ENCODE results near the gene EDEM2.

- TF ChIP-seq, protein P1, sequence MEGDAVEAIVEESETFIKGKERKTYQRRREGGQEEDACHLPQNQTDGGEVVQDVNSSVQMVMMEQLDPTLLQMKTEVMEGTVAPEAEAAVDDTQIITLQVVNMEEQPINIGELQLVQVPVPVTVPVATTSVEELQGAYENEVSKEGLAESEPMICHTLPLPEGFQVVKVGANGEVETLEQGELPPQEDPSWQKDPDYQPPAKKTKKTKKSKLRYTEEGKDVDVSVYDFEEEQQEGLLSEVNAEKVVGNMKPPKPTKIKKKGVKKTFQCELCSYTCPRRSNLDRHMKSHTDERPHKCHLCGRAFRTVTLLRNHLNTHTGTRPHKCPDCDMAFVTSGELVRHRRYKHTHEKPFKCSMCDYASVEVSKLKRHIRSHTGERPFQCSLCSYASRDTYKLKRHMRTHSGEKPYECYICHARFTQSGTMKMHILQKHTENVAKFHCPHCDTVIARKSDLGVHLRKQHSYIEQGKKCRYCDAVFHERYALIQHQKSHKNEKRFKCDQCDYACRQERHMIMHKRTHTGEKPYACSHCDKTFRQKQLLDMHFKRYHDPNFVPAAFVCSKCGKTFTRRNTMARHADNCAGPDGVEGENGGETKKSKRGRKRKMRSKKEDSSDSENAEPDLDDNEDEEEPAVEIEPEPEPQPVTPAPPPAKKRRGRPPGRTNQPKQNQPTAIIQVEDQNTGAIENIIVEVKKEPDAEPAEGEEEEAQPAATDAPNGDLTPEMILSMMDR (conservative IDR thresholded peaks at IDR 0.05): no peak
- TF ChIP-seq ZFX (IDR thresholded peaks at IDR 0.05): no peak
Observed at GRCh38 chr20:35106827-35107380, 40.2 kb downstream of the EDEM2 start.
